Kidney tubule cell (primary cell): ENCODE data around the gene TMIGD3.
A peak's percentile ranks its signal among the peaks of the same experiment; 100 is the strongest.

Experiments
- DNase-seq: peaks from one replicate; pipeline ENCODE4 v3.0.0-alpha.2; 2018; ENCODE audit warnings: low spot score

Gene TMIGD3

DNA sequence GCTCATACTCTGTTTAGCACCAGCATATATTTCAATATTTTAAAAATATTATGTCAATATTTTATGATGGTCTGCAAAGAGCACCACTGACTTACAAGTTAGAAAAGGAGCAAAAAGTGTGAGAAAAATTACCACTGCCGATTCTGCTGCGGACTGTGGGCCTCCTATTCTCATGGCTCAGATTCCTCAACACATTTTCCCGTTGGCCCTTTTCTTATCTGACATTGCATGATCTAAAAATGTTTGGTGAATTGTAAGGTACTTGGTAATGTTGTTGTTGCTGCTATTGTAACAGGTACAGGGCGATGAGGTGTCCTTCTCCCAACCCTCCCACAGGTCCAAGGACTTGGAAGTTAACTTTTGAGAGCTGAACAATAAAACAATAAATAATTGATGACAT is 28.9 kb downstream of the TMIGD3 start:
- DNase-seq = no peak

DNA sequence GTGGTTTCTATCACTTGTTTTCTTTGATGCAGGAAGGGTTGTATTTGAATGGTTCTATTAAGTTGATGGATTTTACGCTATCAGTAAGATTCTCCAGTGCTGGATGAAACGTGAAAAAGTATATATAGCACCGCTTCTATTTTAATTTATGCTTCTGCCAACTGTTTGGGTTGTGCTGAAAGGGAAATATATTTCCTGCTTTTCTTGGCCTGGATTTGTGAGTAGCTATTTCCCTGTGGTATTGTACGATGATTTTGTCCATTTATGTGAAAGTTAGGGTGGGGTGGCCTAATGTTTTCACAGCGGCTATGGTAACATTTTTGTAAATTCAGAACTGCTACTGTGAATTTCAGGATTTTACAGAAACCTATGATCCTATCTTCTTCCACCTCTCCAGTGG is 29.3 kb downstream of the TMIGD3 start:
- no peak for DNase-seq

DNA sequence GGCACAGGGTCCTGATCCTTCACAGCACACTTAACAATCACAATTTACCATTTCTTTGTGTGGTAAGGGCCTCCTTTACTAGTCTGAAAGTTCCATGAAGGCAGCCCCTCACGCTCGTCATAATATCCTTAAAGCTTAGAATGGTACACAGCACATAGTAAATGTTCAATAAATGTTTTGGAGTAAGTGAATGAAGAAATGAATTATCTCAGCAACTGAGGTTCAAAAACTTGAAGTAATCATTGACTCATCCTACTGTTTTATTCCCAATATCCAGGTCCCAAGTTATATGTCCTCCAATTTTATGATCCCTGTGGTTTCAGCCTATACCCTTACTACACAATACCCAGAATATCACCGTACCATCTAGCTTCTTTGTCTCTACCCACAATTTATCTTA is 31.9 kb downstream of the TMIGD3 start:
- DNase-seq = no peak

DNA sequence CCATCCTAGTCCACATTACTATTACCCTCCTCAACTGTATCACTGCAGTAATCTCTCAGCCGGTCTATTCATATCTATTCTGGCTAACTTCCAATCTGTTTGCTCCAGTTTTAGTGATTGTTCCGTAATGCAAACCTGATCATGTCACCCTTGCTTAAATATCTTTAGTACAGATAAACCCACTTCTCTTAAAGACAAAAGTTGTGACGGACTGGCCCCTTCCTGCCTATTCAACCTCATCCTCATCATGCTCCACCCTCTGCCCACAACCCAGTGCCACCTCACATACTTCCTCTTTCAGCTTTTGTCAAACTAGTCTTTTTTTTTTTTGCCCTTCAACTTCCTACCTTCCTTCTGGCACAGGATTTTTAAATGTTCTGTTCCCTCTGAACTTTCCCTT is 32.4 kb downstream of the TMIGD3 start:
- no peak for DNase-seq

DNA sequence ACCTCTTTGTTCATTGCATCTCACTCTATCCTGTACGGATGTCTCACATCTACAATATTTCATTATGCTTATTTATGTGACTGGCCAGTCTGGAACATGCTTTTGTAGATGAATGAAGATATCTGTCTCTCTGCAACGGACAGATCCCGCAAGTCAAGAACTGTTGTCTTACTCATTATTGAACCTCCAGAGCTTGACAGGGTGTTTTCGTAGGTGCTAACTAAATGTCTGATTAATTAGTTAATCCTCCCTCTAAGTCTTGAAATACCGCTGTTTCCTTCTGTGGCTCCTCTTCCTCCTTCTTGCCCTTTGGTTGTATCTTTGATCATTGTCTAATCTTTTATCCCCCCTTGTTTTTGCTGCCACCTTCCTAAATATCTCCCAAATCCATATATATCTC is 32.8 kb downstream of the TMIGD3 start:
- DNase-seq = no peak

DNA sequence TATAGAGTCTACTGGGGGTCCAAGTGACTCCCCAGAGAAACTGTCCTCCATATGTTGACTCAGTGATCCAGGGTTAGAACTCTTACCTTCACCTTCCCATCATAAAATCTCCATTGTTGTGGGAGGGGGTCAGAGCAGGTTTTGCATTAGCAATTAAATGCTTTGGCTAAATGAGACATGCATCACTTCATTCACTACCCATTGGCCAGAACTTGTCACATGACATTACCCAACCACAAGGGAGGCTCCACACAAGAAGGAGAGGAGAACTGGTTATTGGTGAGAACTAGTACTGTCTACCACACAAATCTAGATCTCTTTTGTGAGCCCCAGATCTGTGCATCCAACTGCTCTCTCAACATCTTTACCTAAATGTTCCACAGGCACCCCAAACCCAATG is 33.9 kb downstream of the TMIGD3 start:
- no peak for DNase-seq

DNA sequence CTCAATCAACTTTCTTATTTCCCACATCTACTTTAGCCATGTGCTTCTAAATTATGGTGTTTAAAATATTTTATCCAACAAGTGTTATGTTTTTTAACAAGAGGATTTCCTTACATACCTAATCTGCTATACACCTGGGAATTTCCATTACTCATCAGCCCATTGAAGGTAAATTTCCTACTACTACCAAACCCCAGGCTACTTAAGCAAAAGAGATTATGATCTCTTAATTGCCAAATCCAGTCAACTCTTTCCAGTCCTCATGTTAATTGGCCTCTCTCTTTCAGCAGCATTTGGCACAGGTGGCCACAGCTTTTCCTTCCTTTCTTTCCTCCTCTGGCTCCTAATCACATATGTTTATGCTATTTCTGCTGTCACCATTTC is 34.7 kb downstream of the TMIGD3 start:
- DNase-seq = no peak

DNA sequence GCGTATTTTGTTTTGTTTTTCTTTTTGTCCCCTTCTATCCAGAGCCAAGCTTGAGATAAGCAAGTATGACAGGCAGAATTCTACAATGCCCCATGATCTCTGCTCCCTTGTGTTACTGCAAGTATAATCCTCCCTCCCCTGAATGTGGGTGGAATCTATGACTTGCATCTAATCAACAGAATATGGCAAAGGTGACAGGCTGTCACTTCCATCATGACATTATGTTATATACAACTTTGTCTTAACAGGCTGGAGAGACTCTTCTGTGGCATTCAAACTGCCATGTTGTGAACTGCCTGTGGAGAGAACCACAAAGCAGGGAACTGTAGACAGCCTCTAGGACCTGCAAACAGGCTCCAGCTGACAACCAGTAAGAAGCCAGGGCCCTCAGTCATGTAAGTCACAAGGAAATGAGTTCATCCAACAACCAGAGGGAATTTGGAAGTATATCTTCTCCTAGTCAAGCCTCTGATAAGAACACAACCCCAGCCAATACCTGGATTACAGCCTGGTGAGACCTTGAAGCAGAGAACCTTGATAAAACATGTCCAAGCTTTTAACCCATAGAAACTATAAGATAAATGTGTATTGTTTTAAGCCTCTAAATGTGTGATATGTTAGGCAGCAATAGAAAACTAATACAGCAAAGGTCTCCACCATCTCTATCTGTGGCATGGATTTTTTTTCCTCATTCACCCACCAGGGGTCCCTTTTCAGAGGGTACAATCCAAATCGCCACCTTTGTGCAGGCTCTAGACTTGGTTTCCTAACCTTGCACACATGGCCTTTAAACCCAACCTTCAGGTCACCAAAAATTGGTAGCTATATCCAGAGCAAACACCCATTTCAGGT is 35.3 kb downstream of the TMIGD3 start:
- DNase-seq = peak; percentile 30

DNA sequence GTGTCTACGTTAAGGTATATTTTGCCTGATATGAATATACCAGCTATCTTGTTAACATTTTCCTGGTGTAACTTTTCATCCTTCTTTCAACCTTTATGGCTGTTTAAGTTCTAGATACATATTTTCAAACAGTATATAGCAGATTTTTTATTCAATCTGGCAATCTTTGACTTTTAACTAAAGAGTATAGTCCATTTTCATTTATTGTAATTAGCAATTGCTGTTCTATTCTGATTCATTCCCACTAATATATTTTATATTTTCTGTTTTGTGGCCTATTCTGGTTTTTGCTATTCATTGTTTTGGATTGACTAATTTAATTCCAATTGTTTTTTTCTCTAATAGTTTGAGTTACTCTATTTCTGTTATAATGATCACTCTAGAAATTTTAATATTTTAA is 37.0 kb downstream of the TMIGD3 start:
- no peak for DNase-seq

DNA sequence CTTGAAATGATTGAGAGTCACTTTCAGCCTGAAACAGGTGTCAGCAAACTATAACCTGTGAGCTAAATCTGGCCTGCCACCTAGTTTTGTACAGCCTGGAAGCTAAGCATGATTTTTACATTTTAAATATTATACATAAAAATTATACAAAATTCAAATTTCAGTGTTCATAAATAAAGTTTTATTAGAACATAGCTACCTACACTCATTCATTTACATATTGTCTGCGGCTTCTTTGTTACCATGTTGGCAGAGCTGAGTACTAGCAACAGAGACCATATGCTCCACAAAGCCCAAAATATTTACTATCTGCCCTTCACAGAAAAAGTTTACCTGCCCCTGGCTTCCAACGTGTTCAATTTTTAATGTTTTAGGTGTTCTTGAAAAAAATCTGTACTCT is 37.7 kb downstream of the TMIGD3 start:
- no peak for DNase-seq

DNA sequence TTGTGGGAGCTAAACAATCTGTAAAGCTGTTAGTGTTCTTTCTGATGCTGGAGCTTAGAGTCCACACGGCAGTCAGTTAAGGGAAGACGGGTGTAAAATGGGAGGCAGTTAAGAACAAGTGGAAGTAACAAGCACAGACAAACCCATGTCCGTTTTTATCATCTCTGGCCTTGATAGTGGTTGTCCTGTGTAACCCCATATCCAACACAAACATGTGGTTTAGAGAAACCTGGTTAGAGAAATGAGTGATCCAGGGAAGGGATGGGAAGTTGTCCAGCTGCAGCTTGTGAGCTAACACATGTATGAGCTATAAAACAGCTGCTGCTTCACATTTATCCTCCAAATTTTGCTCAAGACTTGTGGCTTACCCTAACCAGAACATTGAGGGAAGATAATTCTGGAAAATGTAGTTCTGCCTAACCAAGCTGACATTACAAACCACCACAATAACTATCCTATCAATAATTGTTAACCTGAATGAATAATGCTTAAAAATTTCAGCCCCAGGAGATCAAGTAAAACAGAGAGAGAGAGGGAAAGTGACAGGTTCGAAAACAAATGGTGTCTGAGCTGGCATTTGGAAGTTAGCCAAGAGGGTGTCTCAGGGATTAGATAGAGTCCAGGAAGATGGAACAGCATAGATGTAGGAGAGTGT is 40.3 kb downstream of the TMIGD3 start:
- DNase-seq = peak; percentile 95

DNA sequence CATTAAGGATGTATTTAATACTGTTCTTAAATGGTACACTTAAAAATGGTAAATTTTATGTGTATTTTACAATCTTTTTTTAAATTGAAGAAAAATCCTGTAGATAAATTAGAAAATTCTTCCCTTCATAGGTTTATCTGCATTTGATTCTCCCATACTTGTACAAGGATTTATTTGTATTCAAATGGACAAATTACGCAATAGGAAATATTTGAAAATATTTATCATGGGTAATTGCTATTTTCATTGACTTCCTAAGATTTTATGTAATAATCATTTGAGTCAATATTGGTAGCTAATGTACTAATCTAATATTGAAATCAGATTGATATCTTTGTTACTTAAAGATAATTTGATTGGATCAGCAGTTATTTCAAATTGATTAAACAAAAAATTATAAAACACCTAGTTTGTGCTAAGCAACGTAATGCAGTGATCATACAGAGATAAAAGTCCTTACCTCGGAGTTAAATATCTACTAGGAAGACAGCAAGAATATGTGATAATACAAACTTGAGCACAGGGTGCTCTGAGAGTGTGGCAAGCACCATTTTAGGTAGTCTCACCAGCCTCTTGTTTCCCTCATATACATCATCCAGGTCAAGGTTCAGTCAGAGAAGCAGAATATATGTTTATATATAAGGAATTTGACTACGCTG is 40.9 kb downstream of the TMIGD3 start:
- no peak for DNase-seq

DNA sequence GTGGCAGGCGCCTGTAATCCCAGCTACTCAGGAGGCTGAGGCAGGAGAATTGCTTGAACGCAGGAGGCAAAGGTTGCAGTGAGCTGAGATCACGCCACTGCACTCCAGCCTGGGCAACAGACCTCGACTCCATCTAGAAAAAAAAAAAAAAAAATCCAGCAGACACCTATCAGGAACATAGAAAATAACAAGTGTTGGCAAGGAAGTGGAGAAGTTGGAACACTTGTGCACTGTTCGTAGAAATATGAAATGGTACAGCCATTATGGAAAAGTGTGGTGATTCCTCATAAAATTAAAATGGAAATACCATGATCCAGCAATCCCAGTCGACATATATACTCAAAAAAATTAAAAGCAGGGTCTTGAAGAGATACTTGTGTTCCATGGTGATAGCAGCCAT is 41.7 kb downstream of the TMIGD3 start:
- no peak for DNase-seq

DNA sequence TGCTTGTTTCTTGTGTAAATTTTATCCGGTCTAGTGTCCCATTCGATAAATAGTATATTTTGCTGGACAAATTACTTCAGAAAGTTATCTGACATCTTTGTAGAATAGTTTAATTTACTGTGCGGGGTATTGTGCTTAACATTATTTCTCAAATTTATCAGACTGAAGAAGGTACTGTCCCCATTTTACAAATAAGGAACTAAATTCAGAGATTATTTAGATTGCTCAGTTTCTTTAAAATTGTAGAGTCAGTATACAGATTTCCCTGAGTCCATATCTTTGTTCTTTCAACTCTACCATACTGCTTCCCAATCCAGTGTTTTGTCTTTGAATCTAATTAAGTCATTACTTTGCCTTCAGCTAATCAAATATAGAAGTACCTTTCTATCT is 47.8 kb downstream of the TMIGD3 start:
- no peak for DNase-seq

DNA sequence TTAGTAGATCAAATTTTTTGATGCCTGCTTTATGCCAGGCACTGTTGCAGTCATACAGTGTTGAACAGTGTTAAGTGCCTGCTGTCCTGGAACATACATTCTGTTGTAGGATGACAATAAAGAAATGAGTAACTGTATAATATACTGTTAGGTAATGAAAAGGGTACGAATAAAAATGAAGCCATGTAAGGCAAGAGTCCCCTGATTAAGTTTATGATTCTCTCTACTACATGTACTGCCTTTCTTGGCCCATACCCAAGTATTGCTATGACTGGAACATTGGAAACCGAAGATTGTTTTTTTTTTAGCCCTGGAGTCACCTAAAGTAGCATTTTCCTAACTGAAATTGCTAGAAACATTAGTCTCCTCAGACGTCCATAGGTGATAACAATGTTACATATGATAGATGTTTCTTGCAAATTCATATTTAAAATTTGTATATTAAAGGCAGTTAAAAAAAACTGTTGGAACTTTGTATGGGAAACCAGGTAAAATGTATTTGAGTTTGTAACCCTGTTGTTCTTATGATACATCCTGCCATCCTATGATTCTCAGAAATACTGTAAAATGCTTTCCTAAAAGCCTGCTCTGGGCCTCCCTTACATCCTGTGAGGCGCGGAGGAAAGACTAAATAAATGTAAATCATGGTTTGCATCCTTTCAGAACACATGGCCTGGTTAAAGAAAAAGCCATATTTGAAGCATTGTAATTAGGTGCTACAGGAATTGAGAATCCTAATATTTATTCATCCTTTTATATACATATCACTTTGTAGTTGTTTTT is 48.4 kb downstream of the TMIGD3 start:
- no peak for DNase-seq

DNA sequence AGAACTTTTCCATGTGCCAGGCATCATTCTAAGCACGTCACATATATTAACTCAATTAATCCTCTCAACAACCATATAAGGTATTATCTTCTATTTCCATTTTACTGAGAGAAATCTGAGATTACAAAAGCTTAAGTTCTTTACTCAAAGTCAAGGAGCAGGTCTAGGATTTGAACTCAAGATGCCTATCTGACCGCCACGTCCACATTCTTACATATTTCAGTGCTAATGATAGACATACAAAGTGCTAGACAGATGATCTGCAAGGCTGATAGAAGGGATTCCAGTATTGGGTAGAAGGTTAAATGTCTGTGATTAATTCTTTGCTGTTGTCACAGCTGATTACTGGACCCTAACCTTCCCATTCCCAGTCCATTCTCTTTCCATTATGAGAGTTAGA is 49.7 kb downstream of the TMIGD3 start:
- no peak for DNase-seq

DNA sequence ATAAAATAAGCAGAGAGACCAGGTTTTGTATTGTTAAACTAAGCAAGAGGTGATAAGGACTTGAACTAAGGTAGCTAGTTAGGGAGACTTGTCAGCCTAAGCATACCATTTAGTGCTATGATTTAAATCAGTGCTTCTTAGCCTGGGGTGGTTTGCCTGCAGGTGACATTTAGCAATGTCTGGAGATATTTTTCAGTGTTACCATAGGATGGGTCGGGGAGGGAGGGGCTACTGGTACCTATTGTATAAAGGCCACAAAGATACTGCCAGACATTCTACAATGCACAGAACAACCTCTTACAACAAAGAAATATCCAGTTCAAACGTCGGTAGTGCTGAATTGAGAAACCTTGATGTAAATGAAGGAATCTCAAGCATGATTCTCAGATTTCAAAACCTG is 50.9 kb downstream of the TMIGD3 start:
- DNase-seq = no peak

DNA sequence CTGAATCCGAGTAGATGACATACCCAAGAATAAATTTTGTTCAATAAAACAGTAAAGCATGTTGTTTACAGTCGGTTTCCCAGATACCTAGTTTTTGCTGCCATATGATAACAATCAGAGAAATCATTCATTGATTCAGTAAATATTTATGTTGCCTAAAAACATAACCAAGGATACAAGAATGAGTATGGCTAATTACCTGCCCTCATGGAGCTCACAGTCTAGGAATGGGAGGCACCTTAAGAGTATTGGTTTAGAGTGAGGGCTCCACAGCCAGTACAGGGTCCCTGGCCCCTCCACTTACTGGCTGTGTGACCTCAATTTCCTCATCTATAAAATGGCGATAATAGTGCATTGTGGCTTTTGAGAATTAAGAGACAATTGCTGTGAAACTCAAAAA is 53.2 kb downstream of the TMIGD3 start:
- no peak for DNase-seq

DNA sequence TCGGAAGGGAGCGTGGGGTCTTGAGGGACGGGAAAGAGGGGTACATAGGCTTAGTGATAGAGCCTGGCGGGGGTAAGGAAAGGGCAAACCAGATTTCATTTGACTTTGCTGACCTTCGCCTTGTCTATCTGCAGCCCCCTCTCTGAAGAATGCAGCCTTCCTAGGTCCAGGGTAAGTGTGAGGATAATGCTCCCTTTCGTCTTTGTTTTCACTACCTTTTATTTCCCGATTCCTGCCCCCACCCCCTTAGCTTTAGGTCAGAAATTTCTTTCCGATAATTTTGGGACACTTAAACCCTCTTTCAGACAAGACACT is 53.8 kb downstream of the TMIGD3 start:
- no peak for DNase-seq

DNA sequence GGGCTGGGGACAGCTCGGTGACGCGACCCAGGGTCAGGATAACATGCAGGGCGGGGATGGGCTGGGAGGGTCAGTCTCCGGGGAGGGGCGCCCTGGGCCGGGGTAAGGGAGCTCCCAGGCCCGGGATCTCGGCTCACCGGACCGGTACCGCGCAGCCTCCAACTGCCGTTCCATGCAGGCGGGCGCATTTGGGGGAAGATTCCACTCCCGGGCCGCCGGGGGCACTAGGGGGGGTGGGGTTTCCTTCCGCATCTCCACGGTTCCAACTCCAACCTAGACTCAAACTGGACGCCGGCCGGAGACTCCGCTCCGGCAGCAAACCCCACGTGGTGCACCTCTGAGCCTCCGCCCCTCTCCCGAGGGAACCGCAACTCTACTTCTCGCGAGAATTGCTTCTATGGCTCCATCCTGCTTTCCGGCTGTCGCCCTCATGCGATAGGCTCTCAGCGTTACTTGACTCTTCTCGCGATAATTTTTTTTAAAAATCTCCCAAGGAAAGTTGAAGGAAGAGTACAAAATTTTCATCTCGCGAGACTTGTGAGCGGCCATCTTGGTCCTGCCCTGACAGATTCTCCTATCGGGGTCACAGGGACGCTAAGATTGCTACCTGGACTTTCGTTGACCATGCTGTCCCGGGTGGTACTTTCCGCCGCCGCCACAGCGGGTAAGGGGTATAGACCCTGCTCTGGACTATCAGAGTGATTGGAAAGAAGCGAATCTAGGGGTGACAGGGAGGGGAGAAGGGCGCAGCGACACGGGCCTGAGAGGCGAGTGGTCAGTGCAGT is 54.3 kb downstream of the TMIGD3 start, which contains the start of the genes ATP5PB and WDR77:
Gene ATP5PB (plus strand): TSS at position 547 of the 785 bp plus-strand sequence. CDS start 78 bp downstream, at position 625.
Gene WDR77 (minus strand): TSS at position 339 of the 785 bp plus-strand sequence. CDS start 87 bp downstream, at position 252.
- DNase-seq = peak; percentile 100

DNA sequence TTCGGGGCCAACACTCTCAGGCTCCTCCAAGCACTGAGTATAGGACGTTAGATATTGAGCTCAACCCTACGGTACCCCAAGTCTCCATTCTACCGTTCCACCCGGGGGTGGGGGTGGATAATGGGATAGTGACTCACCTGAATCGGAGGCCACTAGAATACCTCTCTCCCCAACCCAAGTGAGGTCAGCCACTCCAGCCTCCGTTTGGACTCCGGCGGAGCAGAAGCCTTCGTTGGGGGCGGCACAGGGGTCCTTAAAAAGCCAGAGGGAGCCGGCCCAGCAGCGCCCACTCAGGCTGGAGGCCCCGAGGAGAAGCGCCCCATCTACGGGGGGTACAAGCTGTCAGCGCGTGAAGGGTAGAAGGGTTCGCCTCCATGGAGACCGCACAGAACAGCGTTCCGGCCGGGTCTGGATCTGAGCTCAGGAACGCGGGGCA is 54.9 kb downstream of the TMIGD3 start:
- DNase-seq = peak; percentile 56
